Activated gamma-delta T cell treated with anti-CD3 and anti-CD28 coated beads, Interleukin-2, amount 50 U/mL, for 16 hours (primary cell): ENCODE results near the gene WDR70.

Experiments used
- DNase-seq: peaks from one replicate; pipeline ENCODE4 v3.0.0-alpha.2; 2020; ENCODE audit warnings: low read depth

WDR70 gene

DNA sequence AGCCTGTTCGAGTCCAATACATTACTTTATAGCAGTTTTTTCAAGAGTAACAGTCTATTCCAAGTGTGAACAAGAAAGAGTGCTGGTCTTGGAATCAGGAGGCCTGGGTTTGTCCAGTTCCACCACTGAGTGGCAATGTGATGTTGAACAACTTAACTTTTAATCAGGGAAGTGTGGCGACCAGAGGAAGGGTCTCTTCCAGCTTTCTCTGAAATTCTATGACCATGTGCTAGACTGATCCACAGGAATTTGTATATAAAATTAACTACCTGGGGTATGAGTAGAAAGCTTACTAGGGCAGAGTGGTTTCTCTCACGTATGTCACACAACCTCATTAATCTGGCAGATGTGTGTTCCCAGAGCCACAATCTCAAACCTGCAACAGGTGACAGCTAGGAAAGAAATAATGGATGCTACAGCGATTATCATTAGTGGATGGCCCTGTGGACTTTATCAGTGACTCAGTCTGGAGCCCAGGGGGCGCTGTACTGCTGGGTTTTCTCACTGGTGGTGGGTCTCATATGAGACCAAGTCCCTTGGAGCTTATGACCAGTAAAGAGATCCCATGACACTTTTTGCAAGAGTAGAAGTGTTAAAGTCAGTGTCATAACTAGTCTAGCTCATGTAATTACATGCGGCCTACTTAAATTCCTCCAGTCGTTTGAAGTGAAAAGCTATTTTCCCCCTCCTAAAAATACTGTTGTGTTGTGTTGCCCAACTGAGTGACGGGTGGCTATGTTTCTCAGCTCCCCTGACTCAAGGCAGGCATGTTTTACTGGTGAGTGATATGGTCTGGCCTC is 344.2 kb downstream of the WDR70 start:
- no peak for DNase-seq

DNA sequence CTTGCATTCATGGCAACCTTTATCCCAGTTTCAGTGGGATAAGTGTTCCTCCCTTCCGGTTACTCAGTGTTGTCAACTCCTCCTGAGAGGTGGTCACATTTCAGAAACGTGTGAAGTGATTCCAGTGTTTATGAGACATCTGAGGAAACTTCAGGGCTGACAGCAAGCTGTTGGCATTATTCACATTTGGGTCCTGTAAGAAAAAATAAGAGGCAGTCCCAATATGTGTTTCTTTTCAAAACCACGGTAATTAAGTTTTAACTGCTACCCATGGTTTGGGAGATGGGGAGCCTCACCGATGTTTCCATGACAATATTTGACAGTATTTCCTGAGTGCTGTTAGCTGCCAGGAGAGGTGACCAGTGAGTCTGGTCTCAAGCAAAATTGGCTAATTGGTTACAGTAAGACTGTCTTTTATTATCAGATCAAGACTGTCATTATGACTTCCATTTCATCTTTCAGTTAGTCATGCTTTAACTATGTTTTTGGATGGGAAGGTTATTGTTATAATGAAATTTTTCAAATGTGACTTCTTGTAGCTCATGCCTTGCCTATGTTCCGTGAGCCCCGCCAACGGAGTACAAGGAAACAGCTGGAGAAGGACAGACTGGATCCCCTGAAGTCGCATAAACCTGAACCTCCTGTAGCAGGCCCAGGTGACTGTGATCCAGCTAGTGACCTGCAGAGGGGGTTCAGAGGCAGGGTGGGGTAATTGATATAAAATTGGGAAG is 345.4 kb downstream of the WDR70 start:
- no peak for DNase-seq

DNA sequence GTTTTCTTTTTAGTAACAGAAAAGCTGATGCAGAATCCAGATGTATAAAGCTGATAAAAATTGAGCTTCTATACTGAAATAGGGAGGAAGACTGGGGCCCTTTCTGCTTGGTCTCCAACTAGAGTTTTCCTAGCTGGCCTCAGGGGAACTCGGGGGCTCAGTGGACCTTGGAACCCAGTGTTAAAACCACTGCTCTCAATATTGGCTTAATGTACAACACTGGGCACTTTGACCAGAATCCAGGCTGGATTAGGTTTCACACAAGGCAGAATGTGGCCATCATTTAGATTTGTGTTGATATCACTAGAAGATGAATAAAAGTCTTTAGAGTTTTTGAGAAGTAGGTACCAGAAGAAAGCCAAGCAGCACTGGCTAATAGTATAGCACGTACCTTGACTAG is 346.1 kb downstream of the WDR70 start:
- no peak for DNase-seq

DNA sequence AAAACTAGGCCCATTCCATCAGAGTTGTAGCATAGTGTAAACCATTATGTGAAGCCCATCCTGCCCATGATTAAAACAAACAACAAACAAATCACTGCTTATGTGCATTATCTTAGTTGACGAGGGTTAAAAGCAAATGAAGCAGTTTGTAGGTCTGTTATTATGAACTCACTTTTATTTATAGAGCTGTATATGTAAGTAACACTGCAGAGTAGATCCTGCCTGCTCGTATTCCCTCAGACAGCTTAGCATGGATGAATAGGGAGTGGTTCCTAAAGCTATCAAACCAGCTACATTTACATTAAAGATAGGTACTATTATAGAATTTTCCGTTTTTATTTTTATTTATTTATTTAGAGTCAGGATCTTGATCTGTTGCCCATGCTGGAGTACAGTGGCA is 348.1 kb downstream of the WDR70 start:
- DNase-seq, result no peak

DNA sequence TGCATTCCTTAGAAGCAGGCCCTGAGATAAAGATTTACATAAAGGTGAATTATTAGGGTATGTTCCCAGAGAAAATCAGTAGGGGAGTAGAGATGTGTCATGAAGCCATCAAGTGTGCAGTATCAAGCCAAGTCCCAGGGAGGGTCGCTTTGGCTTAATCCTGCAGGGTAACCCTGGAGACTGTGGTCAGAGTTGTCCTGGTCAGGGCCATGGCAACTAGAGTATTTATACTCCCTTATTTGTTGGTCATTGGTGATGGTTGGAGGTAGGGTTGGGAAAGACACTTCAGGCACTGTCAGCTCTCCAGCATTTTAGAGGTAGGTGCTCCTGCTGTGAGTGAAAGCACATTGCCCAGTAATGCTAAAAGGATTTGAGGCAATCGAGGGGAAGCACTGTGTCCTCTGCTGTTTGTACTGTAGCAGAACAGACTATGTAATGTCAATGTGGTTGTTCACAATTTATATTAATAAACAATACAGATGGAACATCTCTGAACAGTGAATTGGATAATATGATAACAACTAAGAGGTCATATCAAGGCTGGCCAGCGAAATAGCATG is 351.9 kb downstream of the WDR70 start:
- DNase-seq, result no peak

DNA sequence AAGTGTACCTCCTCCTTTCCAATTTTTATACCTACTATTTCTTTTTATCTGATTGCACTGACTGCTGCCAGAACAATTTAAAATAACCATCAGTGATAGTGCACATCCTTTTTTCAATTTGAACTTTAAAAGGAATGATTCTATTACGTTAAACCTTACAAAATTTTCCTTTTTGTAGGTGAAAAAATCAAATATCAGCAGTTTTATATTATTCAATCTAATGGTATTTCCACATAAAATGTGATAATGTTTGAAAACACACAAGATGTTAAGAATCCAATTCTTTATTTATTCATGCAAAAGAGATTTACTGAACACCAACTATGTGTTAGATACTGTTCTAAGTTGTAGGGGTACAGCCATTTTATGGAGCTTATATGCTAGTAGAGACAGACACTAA is 355.0 kb downstream of the WDR70 start:
- no peak for DNase-seq

DNA sequence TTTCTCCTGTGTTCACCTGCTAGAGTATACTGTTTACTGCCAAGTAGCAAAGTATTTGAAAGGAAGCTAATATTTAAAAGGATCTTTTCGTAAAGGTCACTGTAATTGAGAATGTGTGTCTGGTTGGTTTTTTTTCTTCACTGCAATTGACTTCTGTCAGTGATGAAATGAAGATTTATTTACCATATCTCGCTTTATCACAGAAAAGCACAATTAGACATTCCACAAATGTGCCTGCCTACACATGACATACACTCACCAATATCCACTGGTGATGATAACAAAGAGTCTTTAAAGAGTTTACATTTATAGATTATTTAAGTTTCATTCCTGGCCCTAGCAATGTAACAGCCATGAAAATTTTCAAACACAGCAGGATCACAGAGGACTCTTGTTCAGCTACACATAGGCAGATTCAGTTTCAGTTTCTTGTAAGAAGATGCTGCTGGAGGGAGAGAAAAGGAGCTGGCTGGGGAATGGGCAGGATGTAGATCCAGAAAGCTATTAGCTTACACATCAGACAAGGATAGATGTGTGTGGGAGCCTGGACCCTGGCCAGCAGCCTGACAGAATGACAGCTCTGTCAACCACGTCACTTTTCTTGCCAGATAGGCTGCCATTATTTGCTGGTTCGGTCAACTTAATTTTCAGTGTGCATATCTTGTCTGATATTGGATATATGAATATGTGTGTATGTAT is 356.7 kb downstream of the WDR70 start:
- DNase-seq, result no peak

DNA sequence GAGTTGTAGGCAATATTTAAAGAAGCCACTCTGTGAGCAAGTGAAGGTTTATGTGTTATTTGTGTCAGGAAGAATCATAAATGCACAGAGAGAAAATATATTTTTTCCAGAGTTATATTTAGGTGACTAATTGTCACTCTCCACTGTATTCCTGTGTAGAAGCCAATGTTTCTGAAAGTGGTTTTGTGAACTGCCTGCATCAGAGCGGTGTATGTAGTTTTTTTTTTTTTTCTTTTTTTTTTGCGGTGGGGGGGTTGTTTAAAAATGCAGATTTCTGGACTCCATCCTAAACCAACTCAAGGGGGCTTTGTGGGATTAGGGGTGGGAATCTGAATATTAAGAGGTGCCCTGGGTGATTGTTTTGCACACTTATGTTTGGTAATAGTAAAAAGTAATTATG is 357.3 kb downstream of the WDR70 start:
- no peak for DNase-seq

DNA sequence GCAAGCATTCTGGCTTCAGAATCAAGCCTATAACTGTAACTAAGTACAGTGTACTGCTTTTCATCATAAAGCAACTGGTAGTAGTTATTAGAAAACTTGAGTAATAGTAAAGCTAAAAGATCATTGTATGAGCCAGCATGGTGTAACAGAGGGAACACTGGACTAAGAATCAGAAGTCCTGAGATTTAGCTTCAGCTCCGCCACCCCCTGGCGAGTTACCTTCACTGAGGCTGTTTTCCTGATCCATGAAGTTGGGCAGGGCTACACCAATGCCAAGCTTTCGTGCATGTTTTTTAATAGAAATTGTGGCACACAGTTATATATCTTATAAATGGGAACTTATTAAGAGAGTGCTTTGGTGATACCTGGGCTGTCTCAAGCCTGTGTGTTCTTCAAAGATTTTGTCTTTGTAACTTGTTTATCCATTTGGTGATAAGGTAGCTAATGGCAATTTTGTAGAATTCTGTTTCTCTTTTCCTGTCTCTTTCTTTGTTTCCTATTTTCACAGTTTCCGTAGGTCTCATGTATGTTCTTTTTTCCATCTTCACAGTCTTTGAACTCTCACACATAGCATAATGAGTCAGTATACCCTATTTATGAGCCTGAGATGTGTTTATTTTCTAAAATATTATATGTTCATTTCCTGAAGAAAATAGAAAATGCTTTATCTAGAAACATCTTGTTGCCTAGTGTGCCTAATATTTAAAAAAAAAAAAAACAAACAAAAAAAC is 358.4 kb downstream of the WDR70 start:
- DNase-seq, result no peak

DNA sequence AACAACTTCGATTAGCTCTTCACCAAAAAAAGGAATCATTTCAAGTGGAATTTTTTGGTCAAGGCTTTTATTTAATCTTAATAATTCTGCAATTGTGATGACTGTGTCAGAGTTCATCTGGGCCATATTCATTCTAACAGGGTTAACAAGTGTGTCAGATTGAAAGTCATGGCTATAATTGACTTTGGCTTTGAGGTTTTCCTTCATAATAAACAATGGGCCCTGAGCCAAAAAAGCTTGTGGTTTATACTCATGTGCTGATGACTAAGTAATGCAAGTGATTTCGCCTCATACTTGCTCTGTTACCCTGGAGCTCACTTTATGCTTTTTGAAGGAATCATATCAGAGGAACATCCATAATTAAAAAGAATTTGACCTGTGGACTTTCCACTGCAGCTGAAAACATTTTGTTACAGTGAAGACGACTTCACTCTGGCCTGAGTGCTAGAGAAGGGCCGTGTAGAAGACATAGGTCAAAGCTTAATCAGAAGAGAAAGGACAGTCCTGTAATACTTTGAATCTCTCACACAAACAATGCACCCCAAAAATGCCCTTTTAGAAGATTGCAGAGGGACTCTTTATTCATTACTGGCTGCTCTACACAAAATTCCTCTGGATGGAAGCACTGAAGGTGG is 359.1 kb downstream of the WDR70 start:
- no peak for DNase-seq

DNA sequence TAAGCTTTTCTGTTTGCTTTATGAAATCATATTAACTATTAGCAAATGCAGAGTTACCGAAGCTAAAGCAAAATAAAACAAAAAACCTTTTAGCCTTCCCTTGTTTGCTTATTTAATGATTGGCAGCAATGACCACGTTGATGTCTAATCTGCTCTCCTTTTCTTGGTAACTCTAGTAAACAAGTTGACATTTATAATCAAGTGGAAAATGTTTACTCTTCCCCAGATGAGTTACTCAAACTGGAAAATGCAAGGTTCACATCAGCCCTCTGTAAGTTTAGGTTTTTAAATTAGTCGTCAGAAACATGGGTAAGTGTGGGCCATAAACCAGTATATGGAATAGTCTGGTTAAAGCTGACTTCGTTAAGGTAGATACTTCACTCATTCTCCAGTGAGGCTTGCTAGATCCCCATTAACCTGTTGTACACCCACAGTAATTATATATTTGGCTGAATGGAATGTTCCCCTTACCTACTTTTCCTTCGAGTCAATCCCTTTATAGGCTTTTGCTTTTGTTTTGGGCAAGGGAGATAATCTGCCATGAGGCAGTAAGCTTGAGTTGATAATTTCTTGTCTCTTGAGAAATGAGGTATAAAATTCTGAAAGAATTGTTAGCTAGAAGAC is 359.9 kb downstream of the WDR70 start:
- DNase-seq, result no peak

DNA sequence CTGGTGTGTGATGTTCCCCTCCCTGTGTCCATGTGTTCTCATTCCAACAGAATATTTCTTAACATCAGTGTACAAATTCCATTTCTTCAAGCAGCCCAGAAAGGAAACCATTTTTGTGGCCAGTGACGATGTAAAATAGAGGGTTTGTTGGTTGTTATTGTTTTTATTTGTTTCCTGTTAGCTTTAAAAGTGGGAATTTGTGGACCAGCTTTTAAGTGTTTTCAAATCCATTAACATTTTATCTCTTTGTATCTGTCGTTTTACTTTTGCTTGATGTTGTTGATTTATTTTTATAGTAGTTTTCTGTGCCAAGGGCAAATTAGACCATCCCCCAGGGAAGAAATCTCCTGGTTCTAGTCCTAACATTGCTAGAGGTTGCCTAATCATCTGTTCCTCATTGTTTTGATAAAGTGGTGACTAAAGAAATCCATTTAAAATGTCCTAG is 360.7 kb downstream of the WDR70 start:
- no peak for DNase-seq

DNA sequence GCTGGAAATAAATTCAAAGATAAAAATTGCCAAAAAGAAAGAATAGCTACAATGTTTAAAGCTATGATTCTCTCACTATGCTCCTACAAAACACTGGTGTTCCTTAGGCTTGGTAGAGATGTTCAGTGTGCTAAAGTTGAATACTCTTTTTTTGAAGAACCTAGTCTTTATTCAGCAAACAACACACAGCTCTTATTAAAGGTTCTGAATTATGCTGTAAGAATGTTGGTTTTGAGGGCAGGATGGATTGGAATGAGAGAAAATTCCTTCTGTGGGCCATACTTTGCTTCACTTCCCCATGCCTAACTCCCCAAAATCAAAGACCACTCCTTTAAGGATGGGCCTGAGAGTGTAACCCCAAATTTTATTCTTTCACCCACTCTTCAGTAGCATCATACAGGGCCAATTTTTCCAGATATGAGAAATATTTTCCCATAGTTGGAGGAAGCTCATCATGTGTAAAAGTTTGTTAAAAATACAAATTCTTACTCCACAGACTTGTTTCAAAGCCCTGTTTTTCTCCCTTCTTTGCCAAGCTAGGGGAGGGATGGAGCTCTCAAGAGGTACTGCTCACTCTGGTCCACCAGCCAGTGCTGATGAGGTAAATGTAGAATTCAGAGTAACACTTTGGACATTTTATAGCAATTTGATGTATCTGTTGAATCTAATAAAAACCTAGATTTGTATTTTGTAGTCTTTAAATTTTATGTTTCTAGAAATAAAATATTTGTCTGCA is 361.4 kb downstream of the WDR70 start:
- DNase-seq, result no peak

DNA sequence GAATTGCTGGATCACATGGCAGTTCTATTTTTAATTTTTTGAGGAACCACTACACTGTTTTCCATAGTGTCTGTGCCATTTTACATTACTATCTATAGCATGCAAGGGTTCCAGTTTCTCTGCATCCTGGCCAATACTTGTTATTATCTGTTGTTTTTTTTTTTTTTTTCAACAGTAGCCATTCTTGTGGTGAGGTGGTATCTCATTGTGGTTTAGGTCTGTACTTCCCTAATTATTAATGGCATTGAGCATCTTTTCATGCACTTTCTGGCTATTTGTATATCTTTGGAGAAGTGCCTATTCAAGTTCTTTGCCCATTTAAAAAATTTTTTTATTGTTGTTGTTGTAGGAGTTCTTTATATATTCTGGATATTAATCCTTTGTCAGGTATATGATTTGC is 363.0 kb downstream of the WDR70 start:
- no peak for DNase-seq

DNA sequence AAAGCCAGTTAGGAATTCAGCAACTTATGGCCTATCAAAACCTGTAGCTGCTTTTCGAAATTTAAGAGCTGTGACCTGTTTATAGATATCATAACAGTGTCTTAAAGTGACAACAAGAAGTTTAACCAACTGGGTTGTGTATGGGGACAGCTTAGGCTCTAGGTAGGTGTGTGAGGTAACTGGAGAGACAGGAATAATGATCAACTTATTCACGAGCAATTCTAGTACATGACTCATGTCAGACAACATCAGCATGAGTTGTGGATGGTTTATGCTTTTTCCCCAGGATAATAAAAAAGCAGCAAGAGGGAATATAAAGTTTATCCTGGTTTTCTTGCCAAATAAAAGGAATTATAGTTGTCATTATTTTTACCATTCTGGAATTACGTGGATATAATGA is 372.1 kb downstream of the WDR70 start:
- DNase-seq, result no peak

DNA sequence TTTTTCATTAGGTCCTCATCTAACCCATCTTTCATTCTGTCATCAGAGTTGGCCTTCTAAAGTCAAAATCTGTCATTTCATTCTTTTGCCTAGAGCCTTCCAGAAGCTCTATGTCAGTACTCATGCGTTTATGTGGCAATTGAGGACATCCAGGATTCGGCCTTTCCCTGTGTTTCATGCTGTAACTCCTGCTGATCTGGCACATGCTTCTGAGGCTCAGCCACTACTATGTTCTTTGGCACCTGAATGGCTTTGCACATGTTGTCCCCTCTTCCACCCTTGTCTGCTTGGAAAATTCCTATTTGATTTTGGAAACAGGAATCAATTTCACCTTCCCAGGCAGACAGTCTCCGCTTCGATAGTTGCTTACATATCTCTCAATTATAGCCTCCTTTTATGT is 375.9 kb downstream of the WDR70 start:
- no peak for DNase-seq

DNA sequence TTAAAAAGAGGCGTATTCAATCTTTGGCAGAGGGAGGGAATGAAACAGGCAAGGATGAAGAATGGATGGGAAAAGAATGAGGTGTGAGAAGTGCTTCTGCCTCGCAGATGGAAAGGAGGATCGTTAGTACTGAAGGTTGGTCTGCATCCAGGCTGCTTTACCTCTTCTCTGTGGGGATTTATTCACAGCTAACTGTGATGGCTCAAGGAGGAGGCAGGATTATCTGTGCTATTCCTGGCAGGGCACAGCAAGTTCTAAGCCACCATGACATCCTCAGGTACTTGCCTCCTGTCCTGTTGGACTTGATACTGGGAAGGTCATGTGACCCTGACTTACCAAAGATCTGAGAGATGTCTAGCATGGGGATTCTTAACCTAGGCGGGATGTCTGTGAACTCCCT is 376.5 kb downstream of the WDR70 start:
- no peak for DNase-seq

DNA sequence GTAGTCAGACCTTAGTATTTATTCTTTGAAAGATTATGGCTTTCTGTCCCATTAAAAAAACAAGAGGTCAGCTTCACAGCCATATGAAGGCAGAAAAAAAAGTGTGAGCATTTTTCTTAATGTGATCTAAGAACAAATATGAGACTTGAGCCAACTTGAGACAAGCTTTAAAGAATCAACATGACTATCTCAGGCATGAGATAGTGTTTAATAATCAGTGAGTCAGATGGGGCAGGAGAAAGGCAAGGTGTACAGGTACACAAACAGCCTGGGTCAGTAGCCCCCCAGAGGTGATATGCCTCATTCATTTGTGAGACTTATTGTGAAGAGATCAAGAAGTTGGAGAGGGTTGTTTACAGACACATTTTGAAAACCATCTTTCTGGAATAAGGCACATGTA is 377.1 kb downstream of the WDR70 start:
- no peak for DNase-seq

DNA sequence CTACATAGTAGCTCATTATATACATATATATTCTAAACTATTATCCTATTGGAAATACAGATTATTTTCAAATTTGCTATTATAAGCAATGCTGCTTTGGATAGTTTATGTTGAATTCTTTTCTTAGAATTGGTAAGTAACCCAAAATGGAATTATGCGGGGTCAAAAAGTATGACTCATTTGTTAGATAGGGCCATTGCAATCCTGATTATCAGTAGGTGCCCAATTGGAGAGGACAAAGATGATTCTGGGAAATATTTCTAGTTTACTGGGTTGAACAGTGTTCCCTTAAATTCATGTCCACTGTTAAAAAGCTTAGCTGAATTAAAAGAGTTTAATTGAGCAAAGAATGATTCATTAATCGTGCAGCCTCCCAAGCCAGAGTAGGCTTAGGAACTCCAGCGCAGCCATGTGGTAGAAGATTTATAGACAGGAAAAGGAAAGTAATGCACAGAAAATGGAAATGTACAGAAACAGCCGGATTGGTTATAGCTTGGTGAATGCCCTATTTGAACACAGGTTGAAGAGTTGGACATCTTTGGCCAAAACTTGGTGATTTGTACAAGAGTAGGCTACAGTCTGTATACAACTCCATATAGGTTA is 379.0 kb downstream of the WDR70 start:
- no peak for DNase-seq

DNA sequence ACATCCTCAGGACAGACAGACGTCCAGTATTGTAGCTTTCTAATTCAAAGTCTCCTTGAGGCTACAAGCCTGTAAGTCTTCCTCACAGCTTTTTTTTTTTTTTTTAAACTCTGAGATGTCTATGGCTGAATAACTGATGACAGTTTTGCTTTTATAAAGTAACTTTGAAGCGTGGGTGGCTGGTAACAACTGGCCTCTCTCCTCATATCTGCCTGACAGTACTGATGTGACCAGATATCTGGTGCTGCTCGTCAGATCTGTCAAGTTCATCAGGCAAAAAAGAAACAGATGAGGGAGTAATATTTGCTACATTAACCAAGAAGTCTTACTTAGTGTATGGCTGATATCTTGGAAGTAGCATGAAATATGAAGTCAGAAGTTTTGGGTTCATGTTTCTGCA is 388.1 kb downstream of the WDR70 start:
- DNase-seq, result no peak
